Hepatocyte (in vitro differentiated cells): ENCODE measurements around the gene AUTS2. TPM values are rescaled to one million over a fixed set of nuclear protein-coding genes. Genes with fewer than 3 reads are reported as not detected.

ENCODE experiments used
- DNase-seq: peaks from one replicate; pipeline ENCODE4 v3.0.0-alpha.2; 2016; ENCODE audit warnings: low spot score
- H2AFZ ChIP-seq: fragments of 200-600 bp; sonication (generic); 2 replicates; pipeline ENCODE4 v1.6.0; 2016; ENCODE audit warnings: antibody characterized with exemption, mild to moderate bottlenecking
- H3K27ac ChIP-seq: fragments of 200-600 bp; sonication (generic); 2 replicates; pipeline ENCODE4 v1.5.1; 2016; ENCODE audit warnings: mild to moderate bottlenecking
- H3K27me3 ChIP-seq: fragments of 200-600 bp; sonication (generic); 2 replicates; pipeline ENCODE4 v1.6.1; 2016
- H3K36me3 ChIP-seq: fragments of 200-600 bp; sonication (generic); replicated peaks from 2 replicates; pipeline ENCODE4 v1.5.1; 2016; ENCODE audit warnings: low read depth; ENCODE audit not compliant: insufficient read depth
- H3K4me1 ChIP-seq: fragments of 200-600 bp; sonication (generic); 2 replicates; pipeline ENCODE4 v1.5.1; 2016; ENCODE audit warnings: mild to moderate bottlenecking, moderate library complexity; ENCODE audit not compliant: insufficient read depth
- H3K4me2 ChIP-seq: fragments of 200-600 bp; sonication (generic); 2 replicates; pipeline ENCODE4 v1.6.0; 2016
- H3K4me3 ChIP-seq: fragments of 200-600 bp; sonication (generic); 2 replicates; pipeline ENCODE4 v1.5.1; 2016; ENCODE audit warnings: mild to moderate bottlenecking
- H3K79me2 ChIP-seq: fragments of 200-600 bp; sonication (generic); 2 replicates; pipeline ENCODE4 v1.6.0; 2017; ENCODE audit warnings: mild to moderate bottlenecking
- H3K9me2 ChIP-seq: fragments of 200-600 bp; sonication (generic); replicated peaks from 2 replicates; pipeline ENCODE4 v1.6.0; 2017; ENCODE audit warnings: mild to moderate bottlenecking; ENCODE audit not compliant: insufficient read depth
- H3K9me3 ChIP-seq: fragments of 200-600 bp; sonication (generic); 2 replicates; pipeline ENCODE4 v1.5.1; 2016; ENCODE audit warnings: low read depth, mild to moderate bottlenecking
- H4K20me1 ChIP-seq: fragments of 200-600 bp; sonication (generic); 2 replicates; pipeline ENCODE4 v1.6.0; 2016; ENCODE audit warnings: mild to moderate bottlenecking; ENCODE audit not compliant: insufficient read depth, poor library complexity, severe bottlenecking
- EZH2 ChIP-seq: fragments of 200-600 bp; sonication (generic); IDR thresholded peaks from 2 replicates; pipeline ENCODE4 v1.6.1; 2016; ENCODE audit warnings: antibody characterized with exemption, mild to moderate bottlenecking, borderline replicate concordance
- EZH2phosphoT487 ChIP-seq: fragments of 200-600 bp; sonication (generic); IDR thresholded peaks from one replicate; pipeline ENCODE4 v1.6.1; 2018; ENCODE audit warnings: antibody characterized with exemption, mild to moderate bottlenecking, low read depth, moderate library complexity; ENCODE audit not compliant: unreplicated experiment, severe bottlenecking
- WGBS: methylation state at CpG from one replicate; pipeline ENCODE4 v1.1.6; 2016; ENCODE audit warnings: low lambda C conversion rate; ENCODE audit errors: missing lambda C conversion rate; 5-methylcytosine and 5-hydroxymethylcytosine counted together
- polyA plus RNA-seq: library from polyadenylated mRNA; unstranded; fragments of >200 nt; fragmentation: Nextera tagmentation; extraction: Ambion mirVana; gene quantifications from 2 replicates; pipeline ENCODE4 v1.2.1, GENCODE V29; 2016
- total RNA-seq: library from RNA; depleted of rRNA; stranded (reverse); fragments of >200 nt; gene quantifications from 2 replicates; pipeline ENCODE4 v1.2.3, GENCODE V29; 2014
- TF ChIP-seq, protein P1 (sequence below): fragments of 200-600 bp; sonication (generic); IDR thresholded peaks from 2 replicates; pipeline ENCODE4 v1.5.1; 2016; ENCODE audit warnings: antibody characterized with exemption, mild to moderate bottlenecking; ENCODE audit not compliant: poor library complexity

Gene AUTS2
- total and polyA plus RNA-seq, 2 experiments from 2014 or later, result 34.4 to 40.9 TPM

DNA sequence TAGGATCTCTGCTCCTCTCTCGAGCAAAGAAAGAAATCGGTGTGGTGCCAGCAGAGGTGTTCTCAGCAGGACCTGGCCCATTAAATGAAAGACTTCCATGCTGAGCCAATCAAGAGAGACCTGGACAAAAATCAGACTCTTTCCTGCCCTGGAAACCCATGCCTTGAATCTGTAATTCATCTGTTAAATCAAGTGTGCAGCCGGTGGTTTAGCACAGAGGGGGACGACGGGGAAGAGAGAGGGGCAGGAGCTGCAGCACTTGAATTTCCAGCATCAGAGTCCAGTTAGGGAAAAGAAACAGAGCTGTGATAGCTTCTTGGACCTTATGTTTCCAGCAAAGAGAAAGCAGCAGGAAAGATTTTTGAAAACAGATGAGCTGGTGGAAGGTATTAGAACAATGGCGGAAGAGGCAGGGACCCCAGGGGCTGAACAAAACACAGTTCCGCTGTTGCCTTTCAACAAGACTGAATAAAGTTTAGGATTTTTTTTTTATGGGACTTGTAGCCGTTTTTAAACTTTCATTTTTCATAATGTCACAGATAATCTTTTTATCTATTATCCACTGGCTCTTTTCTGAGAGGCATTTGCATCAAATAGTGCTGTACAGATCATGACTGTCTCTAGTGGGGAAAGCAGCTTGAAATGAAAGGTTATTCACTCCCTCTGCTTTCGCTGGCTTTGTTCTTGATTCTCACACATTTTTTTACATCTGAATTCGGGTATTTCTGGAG lies 990.1 kb downstream of the AUTS2 start:
- TF ChIP-seq EZH2phosphoT487 (no peak), EZH2 (no peak)
- TF ChIP-seq, protein P1, sequence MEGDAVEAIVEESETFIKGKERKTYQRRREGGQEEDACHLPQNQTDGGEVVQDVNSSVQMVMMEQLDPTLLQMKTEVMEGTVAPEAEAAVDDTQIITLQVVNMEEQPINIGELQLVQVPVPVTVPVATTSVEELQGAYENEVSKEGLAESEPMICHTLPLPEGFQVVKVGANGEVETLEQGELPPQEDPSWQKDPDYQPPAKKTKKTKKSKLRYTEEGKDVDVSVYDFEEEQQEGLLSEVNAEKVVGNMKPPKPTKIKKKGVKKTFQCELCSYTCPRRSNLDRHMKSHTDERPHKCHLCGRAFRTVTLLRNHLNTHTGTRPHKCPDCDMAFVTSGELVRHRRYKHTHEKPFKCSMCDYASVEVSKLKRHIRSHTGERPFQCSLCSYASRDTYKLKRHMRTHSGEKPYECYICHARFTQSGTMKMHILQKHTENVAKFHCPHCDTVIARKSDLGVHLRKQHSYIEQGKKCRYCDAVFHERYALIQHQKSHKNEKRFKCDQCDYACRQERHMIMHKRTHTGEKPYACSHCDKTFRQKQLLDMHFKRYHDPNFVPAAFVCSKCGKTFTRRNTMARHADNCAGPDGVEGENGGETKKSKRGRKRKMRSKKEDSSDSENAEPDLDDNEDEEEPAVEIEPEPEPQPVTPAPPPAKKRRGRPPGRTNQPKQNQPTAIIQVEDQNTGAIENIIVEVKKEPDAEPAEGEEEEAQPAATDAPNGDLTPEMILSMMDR, result no peak
- WGBS, result 81% methylated on average over 10 of the region's 10 CpGs
- H3K27me3 ChIP-seq, result no peaks in the 10 kb centered on the region
- no peaks in the 10 kb centered on the region for H3K79me2 ChIP-seq
- H4K20me1 ChIP-seq, result no peaks in the 10 kb centered on the region
- no peak overlapping the region for H3K4me3 ChIP-seq
- no peak overlapping the region for H2AFZ ChIP-seq
- DNase-seq, result no peak
- no peak overlapping the region for H3K27ac ChIP-seq
- no peaks in the 10 kb centered on the region for H3K9me3 ChIP-seq
- no peak overlapping the region for H3K4me2 ChIP-seq
- H3K9me2 ChIP-seq, result no peaks in the 10 kb centered on the region
- H3K36me3 ChIP-seq, result no peaks in the 10 kb centered on the region
- H3K4me1 ChIP-seq, result peaks cover 44% of the 10 kb centered on the region

DNA sequence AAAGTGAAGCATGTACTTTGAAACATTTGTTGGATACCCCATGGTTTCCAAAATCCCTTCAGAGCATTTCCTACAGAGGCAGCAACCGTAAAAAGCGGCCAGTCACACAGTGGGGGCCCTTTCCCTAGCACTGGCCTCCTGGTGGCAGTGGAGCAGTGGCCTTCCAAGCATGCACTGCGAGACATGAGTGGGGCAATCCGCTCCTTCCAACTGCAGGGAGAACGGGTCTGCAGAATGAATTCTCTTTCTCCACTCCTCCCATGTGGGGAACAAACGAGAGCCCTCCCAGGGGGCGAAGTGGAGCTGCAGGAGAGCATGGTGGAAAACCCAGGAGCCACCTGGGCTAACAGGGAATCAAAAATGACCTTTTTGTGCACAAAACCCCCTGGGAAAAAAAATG lies 990.7 kb downstream of the AUTS2 start:
- Histone ChIP-seq H3K4me3 (no peak overlapping the region), H3K27me3 (no peaks in the 10 kb centered on the region), H4K20me1 (no peaks in the 10 kb centered on the region), H3K79me2 (no peaks in the 10 kb centered on the region), H3K36me3 (no peaks in the 10 kb centered on the region), H2AFZ (no peak overlapping the region), H3K9me2 (no peaks in the 10 kb centered on the region), H3K4me2 (no peak overlapping the region), H3K27ac (no peak overlapping the region), H3K9me3 (no peaks in the 10 kb centered on the region), H3K4me1 (peaks cover 37% of the 10 kb centered on the region)
- DNase-seq, result no peak
- TF ChIP-seq EZH2phosphoT487 (no peak), EZH2 (no peak)
- TF ChIP-seq, protein P1, result no peak
- 84% methylated on average over 7 of the region's 7 CpGs for WGBS

DNA sequence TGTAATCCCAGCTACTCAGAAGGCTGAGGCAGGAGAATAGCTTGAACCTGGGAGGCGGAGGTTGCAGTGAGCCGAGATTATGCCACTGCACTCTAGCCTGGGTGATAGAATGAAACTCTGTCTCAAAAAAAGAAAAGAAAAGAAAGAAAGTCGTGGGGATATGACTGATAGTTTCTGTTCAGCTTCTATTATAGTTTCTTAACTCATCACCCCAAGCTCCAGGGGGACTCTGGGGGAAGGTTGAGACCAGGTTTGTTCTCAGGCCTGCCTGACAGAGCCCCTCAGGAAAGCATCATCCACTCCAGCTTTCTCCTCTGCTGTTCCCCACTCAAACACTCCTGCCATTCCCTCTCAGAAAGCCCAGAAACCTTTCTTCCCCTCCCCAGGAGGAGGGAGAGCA lies 991.3 kb downstream of the AUTS2 start:
- no peak overlapping the region for H2AFZ ChIP-seq
- H3K27ac ChIP-seq, result no peak overlapping the region
- no peaks in the 10 kb centered on the region for H3K27me3 ChIP-seq
- no peaks in the 10 kb centered on the region for H3K9me3 ChIP-seq
- H3K79me2 ChIP-seq, result no peaks in the 10 kb centered on the region
- no peaks in the 10 kb centered on the region for H4K20me1 ChIP-seq
- WGBS, result 85% methylated on average over 3 of the region's 3 CpGs
- no peaks in the 10 kb centered on the region for H3K9me2 ChIP-seq
- no peak for DNase-seq
- no peaks in the 10 kb centered on the region for H3K36me3 ChIP-seq
- no peak overlapping the region for H3K4me3 ChIP-seq
- peaks cover 31% of the 10 kb centered on the region for H3K4me1 ChIP-seq
- TF ChIP-seq EZH2 (no peak), EZH2phosphoT487 (no peak)
- TF ChIP-seq, protein P1, result no peak
- no peak overlapping the region for H3K4me2 ChIP-seq
